IMR-90 (cell line): ENCODE results near the gene TUB. TPM values are rescaled to one million over a fixed set of nuclear protein-coding genes. Genes with fewer than 3 reads are reported as not detected.

Experiments used
- ATAC-seq: fragments of 200-7000 bp; cut with Tn5 transposase; 2 replicates; pipeline ENCODE4 v1.9.1; 2020; ENCODE audit warnings: low read depth, mild to moderate bottlenecking, moderate library complexity
- BruUV-seq: library from RNA; stranded (reverse); fragments of 400-500 nt; replicated peaks from 2 replicates; lab custom pipeline; 2021; lab: Mats Ljungman, UMichigan
- CTCF ChIA-PET: fragments of 300-600 bp; formaldehyde crosslinking; extraction: SDS; loops from one replicate; lab custom pipeline; 2021; ENCODE audit warnings: antibody characterized with exemption; lab: Yijun Ruan, JAX
- POLR2A ChIA-PET: fragments of 300-600 bp; sonication (Branson Sonifier 250); formaldehyde crosslinking; loops from one replicate; lab custom pipeline; 2022; ENCODE audit warnings: antibody characterized with exemption; ENCODE audit not compliant: unreplicated experiment; lab: Charles Lee
- DNase-seq: peaks from one replicate; pipeline ENCODE4 v3.0.0; 2013
- H2AFZ ChIP-seq: replicated peaks from 2 replicates; pipeline ENCODE3; 2013; ENCODE audit warnings: low read length, mild to moderate bottlenecking; ENCODE audit not compliant: poor library complexity
- H2AK5ac ChIP-seq: 2 replicates; pipeline ENCODE4 v1.6.1; 2013; ENCODE audit warnings: low read depth, low read length, inconsistent platforms
- H2AK9ac ChIP-seq: replicated peaks from 2 replicates; pipeline ENCODE3; 2013; ENCODE audit warnings: mild to moderate bottlenecking, low read depth, low read length, moderate library complexity; ENCODE audit not compliant: poor library complexity
- H2BK120ac ChIP-seq: 2 replicates; pipeline ENCODE4 v1.6.1; 2013; ENCODE audit warnings: low read depth, low read length, inconsistent platforms
- H2BK15ac ChIP-seq: 3 replicates; pipeline ENCODE4 v1.6.1; 2013; ENCODE audit warnings: low read depth, low read length, inconsistent platforms
- H2BK20ac ChIP-seq: 2 replicates; pipeline ENCODE4 v1.6.1; 2013; ENCODE audit warnings: low read depth, mild to moderate bottlenecking, inconsistent platforms, low read length, moderate library complexity
- H2BK5ac ChIP-seq: 2 replicates; pipeline ENCODE4 v1.6.1; 2013; ENCODE audit warnings: mild to moderate bottlenecking, low read depth, low read length, inconsistent platforms; ENCODE audit not compliant: poor library complexity, severe bottlenecking
- H3K14ac ChIP-seq: replicated peaks from 2 replicates; pipeline ENCODE4 v1.6.1; 2013; ENCODE audit warnings: low read depth, low read length, inconsistent platforms
- H3K18ac ChIP-seq: 2 replicates; pipeline ENCODE4 v1.6.1; 2013; ENCODE audit warnings: low read depth, low read length, control low read depth
- H3K23ac ChIP-seq: 2 replicates; pipeline ENCODE4 v1.6.1; 2013; ENCODE audit warnings: low read depth, low read length, inconsistent platforms
- H3K27ac ChIP-seq: 2 replicates; pipeline ENCODE4 v1.5.1; 2013; ENCODE audit warnings: mild to moderate bottlenecking, control low read depth, low read length; ENCODE audit not compliant: insufficient read depth
- H3K27me3 ChIP-seq: 2 replicates; pipeline ENCODE4 v1.6.1; 2013; ENCODE audit warnings: low read length; ENCODE audit not compliant: control insufficient read depth, insufficient read depth
- H3K36me3 ChIP-seq: 2 replicates; pipeline ENCODE4 v1.6.1; 2013; ENCODE audit warnings: low read length, mixed read lengths; ENCODE audit not compliant: control insufficient read depth, insufficient read depth
- H3K4ac ChIP-seq: 2 replicates; pipeline ENCODE4 v1.6.1; 2013; ENCODE audit warnings: low read depth, low read length, inconsistent platforms
- H3K4me1 ChIP-seq: 2 replicates; pipeline ENCODE4 v1.6.1; 2013; ENCODE audit warnings: low read length, mixed read lengths; ENCODE audit not compliant: control insufficient read depth, insufficient read depth
- H3K4me2 ChIP-seq: 2 replicates; pipeline ENCODE4 v1.6.1; 2013; ENCODE audit warnings: low read depth, mild to moderate bottlenecking, control low read depth, low read length, moderate library complexity
- H3K4me3 ChIP-seq: 2 replicates; pipeline ENCODE4 v1.5.1; 2013; ENCODE audit warnings: low read depth, mild to moderate bottlenecking, control low read depth, low read length, moderate library complexity; ENCODE audit not compliant: insufficient read depth
- H3K56ac ChIP-seq: 2 replicates; pipeline ENCODE4 v1.6.1; 2013; ENCODE audit warnings: low read length, inconsistent platforms; ENCODE audit not compliant: insufficient read depth; ENCODE audit errors: extremely low read depth
- H3K79me1 ChIP-seq, 2 experiments: 2 replicates each; pipeline ENCODE4 v1.6.1; 2013; ENCODE audit warnings: low read length in 2 of 2, inconsistent platforms in 1 of 2, low read depth in 1 of 2
- H3K9ac ChIP-seq: 2 replicates; pipeline ENCODE4 v1.6.1; 2013; ENCODE audit warnings: low read depth, low read length, control low read depth
- H3K9me1 ChIP-seq: 2 replicates; pipeline ENCODE4 v1.6.1; 2013; ENCODE audit warnings: low read length, inconsistent platforms; ENCODE audit not compliant: insufficient read depth
- H3K9me3 ChIP-seq: 2 replicates; pipeline ENCODE4 v1.6.1; 2013; ENCODE audit warnings: low read length; ENCODE audit not compliant: control insufficient read depth, insufficient read depth
- H4K20me1 ChIP-seq: 2 replicates; pipeline ENCODE4 v1.6.1; 2013; ENCODE audit warnings: low read length, inconsistent platforms; ENCODE audit not compliant: insufficient read depth
- H4K5ac ChIP-seq: 2 replicates; pipeline ENCODE4 v1.6.1; 2013; ENCODE audit warnings: mild to moderate bottlenecking, low read depth, low read length, control low read depth
- H4K8ac ChIP-seq, 2 experiments: 2 replicates each; pipeline ENCODE4 v1.6.1; 2013; ENCODE audit warnings: low read depth in 2 of 2, low read length in 2 of 2, control low read depth in 1 of 2, inconsistent platforms in 1 of 2
- H4K91ac ChIP-seq: 2 replicates; pipeline ENCODE4 v1.6.1; 2013; ENCODE audit warnings: low read depth, low read length, inconsistent platforms; ENCODE audit not compliant: insufficient read depth
- BHLHE40 ChIP-seq: fragments of 150-350 bp; IDR thresholded peaks from 2 replicates; pipeline ENCODE4 v1.6.1; 2016; ENCODE audit warnings: mild to moderate bottlenecking, low read depth, low read length
- FOS ChIP-seq: fragments of 150-350 bp; IDR thresholded peaks from 2 replicates; pipeline ENCODE4 v1.6.1; 2016; ENCODE audit warnings: low read depth, low read length
- MXI1 ChIP-seq: IDR thresholded peaks from 2 replicates; pipeline ENCODE4 v1.6.1; 2012; ENCODE audit warnings: low read depth, mild to moderate bottlenecking, low read length, moderate library complexity, borderline replicate concordance
- WGBS, 2 experiments: methylation state at CpG; one replicate each; pipeline versions ENCODE4 v1.1.5 to v1.1.7; 2013; ENCODE audit warnings: missing lambda C conversion rate in 2 of 2; ENCODE audit not compliant: insufficient read length in 1 of 2; ENCODE audit errors: extremely low coverage in 2 of 2; 5-methylcytosine and 5-hydroxymethylcytosine counted together
- dilution Hi-C: fragments of 300-500 bp; cut with HindIII; formaldehyde crosslinking; loops from one replicate; pipeline ENCODE4 v1.14.3; 2018; ENCODE audit warnings: low sequenced_read_pairs; ENCODE audit not compliant: unreplicated experiment
- in situ Hi-C: fragments of 300-500 bp; cut with MboI; formaldehyde crosslinking; loops from 3 replicates; pipeline ENCODE4 v1.14.3; 2019; ENCODE audit warnings: low sequenced_read_pairs, inconsistent platforms, mixed read lengths
- intact Hi-C: fragments of 100-400 bp; cut with micrococcal nuclease; formaldehyde crosslinking; loops from 2 replicates; pipeline ENCODE4 v1.10.0; 2022
- polyA plus RNA-seq, 3 experiments: library from polyadenylated mRNA; depleted of rRNA; stranded (reverse); fragments of >200 nt; gene quantifications; 2 replicates each; pipeline ENCODE4 v1.2.3, GENCODE V29; 2012; ENCODE audit warnings: low replicate concordance in 1 of 3
- total RNA-seq: library from RNA; depleted of rRNA; stranded (reverse); fragments of >200 nt; gene quantifications from 2 replicates; pipeline ENCODE4 v1.2.3, GENCODE V29; 2012

Gene TUB
- total and polyA plus RNA-seq, 2 of the 4 experiments (the other 2 are of a cell fraction): 11.8 to 12.9 TPM

GRCh38 chr11:8063324-8063723 is 17.7 kb upstream of the TUB start:
- 0 out of 2 replicates have a peak overlapping the region, but pooled peaks have one; percentile 2 for H3K4ac ChIP-seq
- H2BK20ac ChIP-seq: no peak overlapping the region
- ChIA-PET CTCF (no interaction called here), POLR2A (no interaction called here)
- H4K20me1 ChIP-seq: 0 out of 2 replicates have a peak, but pooled peaks cover under 1% of the 10 kb centered on the region
- H2AK5ac ChIP-seq: no peak overlapping the region; the same call in 1 of the 2 replicates
- DNase-seq (peak; percentile 72), ATAC-seq (peak; percentile 69)
- H3K9me1 ChIP-seq: peaks cover 11% of the 10 kb centered on the region; the same call in 1 of the 2 replicates
- peak overlapping the region; percentile 15 for H3K4me2 ChIP-seq
- no peak overlapping the region for H2BK120ac ChIP-seq
- no TSS peak for BruUV-seq
- peak overlapping the region; percentile 65 for H2AFZ ChIP-seq
- H2BK5ac ChIP-seq: no peak overlapping the region
- 0% methylated on average over 5 of the region's 7 CpGs; no CpG with 5 or more reads in 1 of the 2 experiments for WGBS, 2 experiments
- H3K4me3 ChIP-seq: no peak overlapping the region
- H4K8ac ChIP-seq: no peak overlapping the region
- H3K79me1 ChIP-seq: no peaks in the 10 kb centered on the region
- intact Hi-C loops (no loop called here), in situ Hi-C loops (no loop called here), dilution Hi-C loops (no loop called here)
- TF ChIP-seq FOS: no peak
- 0 out of 2 replicates have a peak, but pooled peaks have one; percentile 8 for TF ChIP-seq MXI1
- peak; percentile 18; the same call in 1 of the 2 replicates for TF ChIP-seq BHLHE40
- no peak overlapping the region for H3K18ac ChIP-seq
- peak overlapping the region; percentile 16; the same call in 1 of the 2 replicates for H3K23ac ChIP-seq
- no peak overlapping the region for H3K9ac ChIP-seq
- no peak overlapping the region for H4K5ac ChIP-seq
- H3K14ac ChIP-seq: 0 out of 2 replicates have a peak overlapping the region, but pooled peaks have one; percentile 7
- H2AK9ac ChIP-seq: no peak overlapping the region
- no peak overlapping the region for H4K91ac ChIP-seq
- peaks cover 10% of the 10 kb centered on the region for H3K4me1 ChIP-seq
- H3K36me3 ChIP-seq: no peaks in the 10 kb centered on the region
- no peak overlapping the region for H3K27ac ChIP-seq
- H3K9me3 ChIP-seq: no peaks in the 10 kb centered on the region
- no peak overlapping the region for H3K56ac ChIP-seq
- no peak overlapping the region for H2BK15ac ChIP-seq
- no peaks in the 10 kb centered on the region; the same call in 1 of the 2 replicates for H3K27me3 ChIP-seq
